CD4-positive, alpha-beta T cell treated with Interferon alpha-2 for 1 hour (primary cell): ENCODE data around the gene DMC1.

Experiments
- DNase-seq, 2 donors: peaks; one replicate each; pipeline ENCODE4 v3.0.0-alpha.2; 2020 to 2022

DMC1 gene

DNA sequence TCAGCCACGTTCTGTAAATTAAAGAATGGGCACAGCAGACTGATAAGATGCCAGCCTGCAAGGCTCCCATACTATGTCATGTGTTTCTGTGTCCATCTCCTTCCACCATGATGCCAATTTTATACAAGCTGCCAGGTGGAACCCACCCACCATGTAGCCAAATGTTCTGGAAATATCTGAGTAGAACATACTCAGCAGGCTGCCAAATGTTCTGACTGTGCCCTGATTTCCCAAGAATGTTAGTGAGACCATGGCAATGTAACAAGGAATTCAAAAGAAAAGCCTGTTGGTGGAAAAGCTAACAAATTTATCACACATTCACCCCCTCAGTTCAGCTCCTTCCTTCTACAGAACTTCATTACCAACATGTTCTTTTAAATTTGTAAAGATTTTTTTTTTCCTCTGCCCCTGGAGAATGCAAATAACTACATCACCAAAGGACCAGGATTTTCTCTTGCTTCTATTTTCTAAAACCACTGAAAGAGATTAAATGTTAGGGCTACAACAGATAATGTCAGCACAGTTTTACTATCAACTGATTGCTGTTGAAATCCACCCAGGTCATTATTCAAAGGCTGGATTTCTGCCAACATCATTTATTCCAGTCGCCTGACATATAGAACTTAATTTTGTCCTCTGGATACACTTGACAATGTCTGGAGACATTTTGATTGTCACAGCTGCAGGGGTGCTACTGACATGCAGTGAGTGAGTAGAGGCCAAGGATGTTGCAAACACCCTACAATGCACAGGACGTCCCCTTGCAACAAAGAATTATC lies 3.1 kb downstream of the DMC1 start:
- no peak for DNase-seq

DNA sequence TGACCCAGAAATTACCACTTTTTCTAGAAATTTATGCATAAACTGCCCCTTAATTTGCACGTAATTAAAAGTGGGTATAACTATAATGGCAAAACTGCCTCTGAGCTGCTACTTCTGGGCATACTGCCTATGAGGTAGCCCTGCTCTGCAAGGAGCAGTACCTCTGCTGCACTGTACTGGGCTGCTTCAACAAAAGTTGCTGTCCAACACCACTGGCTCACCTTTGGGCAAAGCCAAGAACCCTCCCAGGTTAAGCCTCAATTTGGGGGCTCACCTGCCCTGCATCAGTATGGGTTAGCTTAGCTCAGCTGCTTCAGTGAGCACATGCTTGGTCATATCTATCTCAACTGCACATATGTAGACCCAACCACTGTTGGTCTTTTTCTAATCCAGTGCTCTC lies 4.5 kb downstream of the DMC1 start:
- DNase-seq, result no peak

DNA sequence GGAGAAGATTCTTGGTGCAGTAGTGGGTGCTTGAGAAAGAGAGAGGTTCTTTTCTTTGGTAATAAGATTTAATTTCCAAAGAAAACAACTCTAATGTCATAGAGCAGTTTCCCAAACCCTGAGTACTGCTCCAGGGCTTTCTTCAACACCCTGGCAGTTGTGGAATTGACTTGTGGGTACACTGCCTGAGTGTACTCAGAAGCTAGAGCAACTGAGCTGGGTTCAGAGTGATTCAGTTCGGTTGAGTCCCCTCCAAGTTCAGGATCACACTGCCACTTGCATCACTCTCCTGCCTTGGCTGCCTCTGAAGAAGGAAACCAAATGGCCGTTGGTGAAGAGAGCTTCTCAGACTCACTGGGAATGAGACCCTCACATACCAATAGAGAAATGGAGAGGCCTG lies 5.3 kb downstream of the DMC1 start:
- no peak for DNase-seq

DNA sequence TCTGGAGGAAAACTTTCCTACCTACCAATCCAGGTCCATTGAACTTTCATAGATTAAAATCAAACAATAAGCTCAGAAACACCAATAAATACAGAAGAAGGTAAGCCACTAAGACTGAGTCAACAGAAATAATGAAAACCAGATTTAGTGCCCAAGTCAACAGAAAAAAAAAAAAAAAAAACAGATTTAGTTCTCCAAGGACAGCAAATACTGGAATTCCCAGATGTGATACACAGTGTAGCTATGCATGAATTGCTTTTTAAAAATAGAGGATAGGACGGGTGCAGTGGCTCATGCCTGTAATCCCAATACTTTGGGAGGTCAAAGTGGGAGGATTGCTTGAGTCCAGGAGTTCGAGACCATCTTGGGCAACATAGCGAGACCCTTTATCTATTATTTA lies 15.7 kb downstream of the DMC1 start:
- DNase-seq, result no peak

DNA sequence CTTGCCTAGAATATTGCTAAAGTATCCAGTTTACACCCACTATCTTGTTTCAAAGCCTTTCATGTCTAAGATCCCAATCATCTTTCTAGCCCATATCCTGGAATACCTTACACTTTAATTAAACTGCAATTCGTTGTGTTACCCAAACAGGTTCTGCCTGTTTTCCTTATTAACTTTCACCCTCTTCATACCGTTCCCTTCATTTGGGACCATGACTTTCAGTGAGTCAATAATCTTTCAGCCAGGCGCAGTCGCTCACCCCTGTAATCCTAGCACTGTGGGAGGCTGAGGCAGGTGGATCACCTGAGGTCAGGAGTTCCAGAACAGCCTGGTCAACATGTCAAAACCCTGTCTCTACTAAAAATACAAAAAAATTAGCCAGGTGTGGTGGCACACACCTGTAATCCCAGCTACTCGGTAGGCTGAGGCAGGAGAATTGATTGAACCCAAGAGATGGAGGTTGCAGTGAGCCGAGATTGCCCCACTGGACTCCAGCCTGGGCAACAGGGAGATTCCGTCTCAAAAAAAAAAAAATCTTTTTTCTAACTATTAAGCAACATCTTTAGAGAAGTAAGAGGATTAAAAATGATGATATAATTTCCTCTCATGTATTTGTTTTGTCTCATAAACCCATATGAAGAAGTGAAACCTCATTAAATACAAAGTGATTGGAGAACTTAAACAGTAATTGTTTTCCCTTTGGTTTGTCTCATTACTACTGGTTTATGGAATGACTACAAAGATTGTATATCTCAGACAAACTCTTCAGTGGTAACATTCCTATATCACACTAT lies 20.7 kb downstream of the DMC1 start:
- no peak for DNase-seq

DNA sequence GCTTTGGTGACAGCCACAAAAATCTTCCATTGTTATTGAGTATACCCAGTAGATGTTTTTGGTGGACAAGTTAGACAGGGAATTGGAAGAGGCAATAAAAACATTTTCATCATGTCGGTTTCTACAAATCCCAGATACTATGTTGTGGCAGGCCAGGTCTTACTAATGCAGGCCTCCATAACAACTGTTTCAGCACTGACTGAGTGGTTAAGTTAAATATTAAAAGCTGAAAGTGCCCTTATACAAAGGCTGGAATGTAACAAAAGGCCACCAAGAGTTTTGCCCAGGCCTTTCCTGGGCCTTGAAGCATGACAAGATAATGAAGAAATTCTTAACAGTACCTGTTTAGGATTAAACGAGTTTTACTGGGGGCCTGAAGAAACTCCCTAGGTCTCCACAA lies 29.3 kb downstream of the DMC1 start:
- DNase-seq, result no peak

DNA sequence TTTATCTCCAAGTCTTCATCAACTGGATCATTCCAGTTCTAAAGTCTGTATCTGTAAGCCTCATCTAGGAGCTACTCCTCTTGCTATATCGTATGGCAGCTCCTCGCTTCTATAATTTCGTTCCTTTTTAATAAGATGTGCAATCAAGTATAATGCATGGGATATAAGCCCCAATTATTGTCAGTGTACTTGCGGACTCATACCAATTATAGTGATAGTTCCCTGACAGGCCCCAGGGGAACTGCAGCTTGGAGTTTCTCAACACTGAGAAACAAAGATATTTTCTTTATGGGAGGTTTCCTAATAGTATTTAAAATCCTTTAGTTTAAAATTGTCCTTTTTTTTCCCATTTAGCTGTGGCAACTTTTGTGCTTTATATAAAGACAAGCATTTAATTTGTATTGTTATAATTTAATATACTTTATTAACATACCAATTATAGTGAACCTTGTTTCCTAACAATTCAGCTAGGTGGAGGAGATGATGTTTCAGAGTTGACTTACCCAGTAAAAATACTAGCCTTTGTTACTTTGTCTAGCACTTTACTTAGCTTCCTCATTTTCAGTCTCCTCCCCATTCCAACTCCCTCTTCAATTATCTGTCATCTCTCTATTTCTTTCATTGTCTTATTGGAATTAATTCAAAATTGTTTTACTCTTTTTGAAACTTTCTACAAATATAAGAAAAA lies 38.6 kb downstream of the DMC1 start:
- no peak for DNase-seq

DNA sequence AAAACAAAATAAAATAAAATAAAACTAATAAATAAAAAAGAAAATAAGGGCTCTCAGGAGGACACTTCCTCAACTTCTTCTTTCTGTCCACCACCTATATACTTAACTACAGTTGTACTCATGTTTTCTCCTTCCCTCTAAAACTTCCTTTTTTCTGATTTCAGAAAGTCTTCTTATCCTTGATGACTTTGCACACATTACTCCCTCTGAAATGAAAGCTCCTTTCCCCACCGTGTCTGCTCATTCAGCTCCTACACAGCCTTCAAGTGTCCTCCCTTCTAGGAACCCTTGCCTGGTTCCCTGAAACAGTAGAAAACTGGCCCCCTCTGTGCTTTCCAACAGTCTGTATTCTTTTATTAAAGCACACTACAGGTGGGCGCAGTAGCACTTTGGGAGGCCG lies 45.6 kb downstream of the DMC1 start:
- no peak for DNase-seq

DNA sequence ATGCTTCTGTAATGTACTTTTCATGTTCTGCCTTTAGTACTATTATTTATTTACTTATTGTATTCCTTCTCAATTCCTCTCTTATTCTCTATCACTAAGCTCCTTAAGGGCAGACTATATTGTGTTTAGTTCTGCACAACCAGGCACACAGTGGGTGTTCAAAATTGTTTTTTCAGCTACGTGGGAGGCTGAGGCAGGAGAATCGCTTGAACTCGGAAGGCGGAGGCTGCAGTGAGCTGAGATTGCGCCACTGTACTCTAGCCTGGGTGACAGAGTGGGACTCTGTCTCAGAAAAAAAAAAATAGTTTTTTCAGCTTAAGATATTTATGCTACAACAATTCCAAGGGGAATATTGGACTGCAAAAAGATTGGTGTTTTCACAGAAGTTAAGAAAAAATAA lies 46.5 kb downstream of the DMC1 start:
- no peak for DNase-seq

DNA sequence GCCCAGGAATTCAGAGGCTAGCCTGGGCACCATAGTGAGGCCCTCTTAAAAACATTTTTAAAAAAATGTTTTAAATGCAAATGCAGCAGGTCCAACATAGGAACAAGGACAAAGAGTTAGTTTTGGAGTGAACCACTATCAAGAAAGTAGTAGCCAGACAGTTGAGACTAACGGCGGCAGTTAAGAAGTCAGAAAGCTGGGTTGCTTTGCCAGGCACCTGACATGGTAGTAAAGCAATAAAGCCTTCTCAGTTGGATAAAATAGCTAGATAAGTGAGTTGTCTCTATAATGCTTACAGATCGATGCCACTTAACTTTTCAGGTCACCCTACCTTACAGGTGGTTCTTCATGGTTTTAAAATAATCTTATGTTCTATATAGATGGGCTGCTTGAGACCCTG lies 47.0 kb downstream of the DMC1 start:
- no peak for DNase-seq

DNA sequence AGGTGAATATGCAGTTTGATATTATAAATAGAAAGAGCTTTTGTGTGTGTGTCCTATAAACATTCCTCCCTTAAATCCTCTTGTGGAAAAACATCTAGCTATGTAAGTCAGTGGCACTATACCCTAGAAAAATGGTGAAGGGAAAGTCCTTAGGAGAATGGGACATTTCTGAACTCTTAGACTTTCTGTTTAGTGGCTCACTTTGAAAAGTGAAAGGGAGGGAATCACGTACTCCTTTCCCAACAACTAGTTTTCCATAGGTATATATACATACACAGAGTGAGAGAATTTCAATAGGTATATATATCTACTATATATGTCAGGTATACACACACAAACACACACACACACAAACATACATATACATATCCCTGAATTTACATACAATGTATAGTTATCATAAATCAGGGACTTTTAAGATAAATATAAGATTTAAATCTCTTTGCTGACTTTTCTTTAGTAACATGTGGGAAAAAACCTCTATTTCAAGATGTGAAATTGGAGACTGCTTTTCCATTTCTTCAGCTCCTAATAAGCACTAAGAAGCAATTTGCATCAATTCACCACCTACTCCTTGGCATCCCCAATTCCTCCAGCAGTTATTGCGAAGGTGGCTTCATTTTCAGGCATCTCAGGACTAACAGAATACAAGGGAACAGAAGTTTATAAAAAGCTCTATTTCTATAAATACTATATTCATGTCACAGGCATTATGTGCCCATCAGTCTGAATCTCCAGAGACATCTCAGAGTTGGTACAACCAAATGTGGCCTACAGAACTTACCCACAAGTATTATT lies 50.3 kb downstream of the DMC1 start:
- DNase-seq, result no peak

DNA sequence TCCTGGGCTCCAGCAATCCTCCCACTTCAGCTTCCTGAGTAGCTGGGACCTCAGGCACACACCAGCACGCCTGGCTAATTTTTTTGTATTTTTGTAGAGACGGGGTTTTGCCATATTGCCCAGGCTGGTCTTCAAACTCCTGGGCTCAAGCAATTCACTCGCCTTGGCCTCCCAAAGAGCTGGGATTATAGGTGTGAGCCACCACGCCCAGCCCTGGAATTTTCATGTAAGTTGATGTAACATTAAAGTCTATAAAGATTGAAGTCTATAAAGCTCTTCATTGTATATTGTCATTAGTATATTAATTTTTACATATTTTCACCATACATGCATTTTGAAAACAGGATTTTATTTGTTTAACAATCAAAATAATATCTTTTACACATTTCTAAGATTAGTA lies 51.4 kb downstream of the DMC1 start:
- DNase-seq, result no peak

DNA sequence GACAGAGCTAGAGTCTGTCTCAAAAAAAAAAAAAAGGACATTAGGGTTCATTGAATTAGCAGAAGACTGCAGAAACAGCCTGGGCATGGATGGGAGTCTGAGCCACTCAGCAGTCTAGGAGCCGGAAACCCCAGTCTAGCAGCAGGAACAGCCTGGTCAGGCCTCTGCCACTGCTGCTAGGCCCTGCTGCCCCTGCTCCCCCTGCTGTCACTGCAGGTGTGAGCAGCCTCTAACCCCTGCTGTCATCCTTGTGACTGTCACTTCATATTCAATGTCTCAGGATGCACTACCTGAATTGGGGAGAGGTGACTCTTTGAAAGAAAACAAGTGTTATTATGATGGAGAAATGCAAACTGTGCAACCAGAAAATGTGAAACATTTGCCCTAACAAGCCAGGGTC lies 56.9 kb downstream of the DMC1 start:
- DNase-seq, result peak; percentile 37 to 49

DNA sequence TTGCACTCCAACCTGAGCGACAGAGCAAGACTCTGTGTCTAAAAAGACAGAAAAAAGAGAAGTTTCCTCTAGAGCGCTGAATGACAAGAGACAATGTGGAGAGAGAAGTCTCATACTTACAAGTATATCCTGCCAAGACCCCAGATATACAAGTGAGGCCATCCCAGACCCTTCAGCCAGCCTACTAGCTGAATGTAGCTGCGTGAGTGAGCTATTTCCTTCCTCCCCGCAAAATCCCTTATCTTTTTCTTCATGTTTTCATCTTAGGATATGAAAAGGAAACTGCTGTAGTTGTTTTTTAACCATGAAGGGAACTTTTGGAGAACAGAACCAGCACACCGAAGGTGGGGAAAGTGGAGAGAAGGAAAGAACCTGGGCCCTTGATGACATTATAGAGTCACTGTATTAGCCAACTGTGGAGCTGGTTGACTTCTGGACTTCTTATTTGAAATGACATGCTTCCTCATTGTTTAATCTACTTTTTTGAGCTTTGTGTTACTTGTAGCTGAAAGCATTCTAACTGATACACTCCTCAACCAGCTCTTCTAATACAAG lies 59.5 kb downstream of the DMC1 start:
- DNase-seq, result no peak

DNA sequence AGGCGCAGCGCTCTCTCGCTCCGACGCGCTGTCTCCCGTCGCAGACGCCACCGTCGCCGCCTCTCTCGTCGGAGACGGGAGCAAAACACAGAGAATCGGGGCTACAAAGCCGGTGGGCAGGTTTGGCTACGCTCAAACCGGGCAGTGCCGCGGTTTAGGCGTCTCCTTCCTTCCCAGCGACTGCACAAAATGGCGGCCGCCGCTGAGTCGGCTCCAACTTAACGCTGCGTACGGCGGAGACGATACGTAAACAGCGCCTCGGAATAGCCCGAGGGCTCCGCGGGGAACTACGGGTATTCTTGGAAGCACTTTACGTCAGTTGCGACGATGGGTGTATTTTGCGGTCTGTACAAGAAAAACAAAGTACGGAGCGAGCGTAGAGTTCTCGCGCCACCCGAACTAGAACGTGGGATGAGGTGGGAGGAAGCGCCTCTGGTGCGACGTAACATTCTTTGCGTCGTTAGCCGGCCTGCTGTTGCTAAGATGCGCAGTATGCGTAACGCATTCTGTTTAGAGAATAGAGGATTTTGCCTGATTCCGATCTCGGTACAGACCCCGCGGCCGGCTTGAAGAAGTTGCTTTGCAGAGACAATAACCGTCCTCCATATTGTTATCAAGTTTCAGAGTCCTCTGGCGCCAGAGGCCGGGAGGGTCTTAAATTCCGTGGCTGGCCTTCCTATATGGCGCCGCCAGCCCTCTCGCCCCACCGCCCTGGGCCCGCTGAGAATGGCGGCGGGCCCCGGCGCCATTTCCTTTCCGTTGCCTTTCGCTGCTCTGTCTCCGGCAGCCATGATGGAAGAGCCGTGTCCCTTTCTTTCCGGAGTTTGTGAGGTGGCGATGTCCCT lies 63.6 kb downstream of the DMC1 start, which contains the start of gene DDX17:
TSS of gene DDX17 (minus strand) at position 194 of the 845 bp plus-strand sequence.
- peak; percentile 94 to 97 for DNase-seq

DNA sequence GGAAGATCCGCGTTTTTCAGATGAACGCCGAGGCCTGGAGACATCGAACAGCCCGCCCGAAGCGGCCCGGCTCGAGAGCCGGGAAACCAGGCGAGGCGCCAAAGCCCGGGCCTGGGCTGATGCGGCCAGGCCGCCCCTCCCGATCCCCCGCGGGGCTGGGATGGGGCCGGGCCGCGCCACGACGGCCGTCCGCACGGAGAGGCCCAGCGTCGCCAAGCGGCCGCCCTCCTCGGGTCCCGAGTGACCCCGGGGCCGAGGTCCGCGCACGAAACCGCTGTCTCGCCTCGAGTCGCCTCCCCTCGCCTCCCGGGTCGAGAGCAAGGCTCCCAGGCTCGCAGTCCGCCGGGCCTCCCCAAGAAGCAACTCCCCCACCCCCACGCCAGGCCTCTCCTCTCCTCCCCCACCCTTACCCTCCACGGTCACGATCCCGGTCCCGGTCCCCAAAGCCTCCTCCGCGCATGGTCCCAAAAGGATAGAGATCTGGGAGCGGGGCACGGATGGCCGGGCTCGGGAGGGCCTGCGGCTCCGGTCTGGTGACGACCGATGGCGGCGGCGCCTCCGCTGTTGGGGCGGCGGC lies 64.4 kb downstream of the DMC1 start:
- peak; percentile 57 to 69 for DNase-seq

DNA sequence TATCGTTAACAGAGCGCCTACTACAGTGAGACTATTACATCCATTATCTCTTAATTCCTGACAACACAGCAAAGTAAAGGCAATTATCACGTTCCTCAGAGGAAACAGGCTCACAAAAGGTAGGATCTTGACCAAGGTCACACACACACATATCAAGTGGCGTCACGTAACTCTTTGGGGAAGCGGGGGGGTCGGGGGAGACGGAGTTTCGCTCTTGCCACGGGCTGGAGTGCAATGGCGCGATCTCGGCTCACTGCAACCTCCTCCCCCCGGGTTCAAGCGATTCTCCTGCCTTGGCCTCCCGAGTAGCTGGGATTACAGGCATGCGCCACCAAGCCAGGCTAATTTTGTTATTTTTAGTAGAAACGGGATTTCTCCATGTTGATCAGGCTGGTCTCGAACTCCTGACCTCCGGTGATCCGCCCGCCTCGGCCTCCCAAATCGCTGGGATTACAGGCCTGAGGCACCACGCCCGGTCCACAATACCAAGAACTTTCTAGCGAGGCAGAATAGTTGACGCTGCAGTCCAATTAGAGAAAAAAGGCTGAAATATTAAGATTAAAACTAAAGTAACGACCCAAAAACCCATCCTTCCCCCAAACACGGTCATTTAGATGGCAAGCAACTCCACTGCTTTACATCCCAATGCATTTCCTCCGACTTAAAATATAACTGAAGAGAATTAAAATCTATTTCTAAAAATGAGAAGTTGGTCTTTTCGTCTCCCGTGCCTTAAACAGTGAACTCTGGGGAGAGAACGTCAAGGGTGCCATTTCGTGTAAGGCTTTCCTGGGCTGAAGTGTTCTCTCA lies 65.0 kb downstream of the DMC1 start:
- DNase-seq, result peak; percentile 77 to 82

DNA sequence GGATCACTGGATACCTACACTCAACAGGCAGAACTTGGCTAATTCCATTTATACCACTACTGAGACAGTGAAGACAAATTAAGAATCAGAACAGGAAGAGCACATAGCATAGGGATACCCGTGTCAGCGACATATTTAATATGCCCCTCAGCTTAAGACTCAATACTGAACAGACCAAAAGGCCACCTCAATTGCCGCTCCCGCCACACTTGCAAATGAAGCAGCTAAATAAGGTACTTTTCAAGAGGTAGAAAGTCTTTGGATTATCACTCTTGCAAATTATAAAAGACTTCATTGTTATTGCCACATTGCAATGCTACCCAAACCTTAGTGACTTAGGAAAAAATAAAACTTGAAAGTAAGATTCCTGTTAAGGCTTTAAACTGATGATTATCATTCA lies 67.0 kb downstream of the DMC1 start:
- no peak for DNase-seq

DNA sequence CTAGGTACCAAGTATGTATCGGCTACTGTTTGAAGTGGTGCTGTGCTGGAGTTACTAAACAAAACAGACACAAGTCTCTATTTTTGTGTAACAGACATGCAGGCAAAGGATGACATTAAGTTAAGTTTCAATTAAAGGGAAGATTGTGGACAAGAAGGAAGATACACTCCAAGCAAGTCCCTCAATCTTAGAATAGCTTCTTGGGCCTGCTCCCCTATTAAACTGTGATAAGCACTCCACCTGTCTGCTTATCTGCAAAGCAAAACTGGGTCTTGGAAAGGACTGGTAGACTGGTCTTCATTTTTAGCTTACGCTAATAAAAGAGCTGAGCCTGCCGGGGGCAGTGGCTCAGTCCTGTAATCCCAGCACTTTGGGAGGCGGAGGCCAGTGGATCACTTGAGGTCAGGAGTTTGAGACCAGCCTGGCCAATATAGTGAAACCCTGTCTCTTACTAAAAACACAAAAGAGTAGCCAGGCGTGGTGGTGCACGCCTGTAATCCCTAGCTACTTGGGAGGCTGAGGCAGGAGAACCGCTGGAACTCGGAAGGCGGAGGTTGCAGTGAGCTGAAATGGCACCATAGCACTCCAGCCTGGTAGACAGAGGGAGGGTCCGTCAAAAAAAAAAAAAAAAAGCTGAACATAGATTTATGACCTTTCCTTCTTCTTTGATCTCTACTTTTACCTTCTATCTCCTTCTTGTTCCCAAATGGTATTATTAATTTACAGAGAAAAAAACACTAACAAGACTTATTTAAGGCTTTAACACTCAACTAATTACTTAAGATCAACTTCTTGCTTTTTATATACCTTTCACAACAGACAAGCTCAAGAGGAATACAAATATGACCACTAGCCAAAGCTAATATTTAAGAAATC lies 67.9 kb downstream of the DMC1 start:
- DNase-seq, result no peak
